Lung microvascular endothelial cell (primary cell): Measurements from ENCODE around the gene STK32C. TPM values are rescaled to one million over a fixed set of nuclear protein-coding genes. Genes with fewer than 3 reads are reported as not detected.
A peak's percentile ranks its signal among the peaks of the same experiment; 100 is the strongest.

ENCODE experiments used
- DNase-seq, 2 donors: peaks; one replicate each; pipeline versions ENCODE4 v3.0.0 to v3.0.0-alpha.2; 2010; ENCODE audit warnings: low read depth in 2 of 2
- total RNA-seq: library from RNA; depleted of rRNA; stranded (reverse); fragments of >200 nt; gene quantifications from 2 replicates; pipeline ENCODE4 v1.2.1, GENCODE V29; 2014

The STK32C gene
- total RNA-seq, 1 donor from 2014 or later = 10.9 TPM

DNA sequence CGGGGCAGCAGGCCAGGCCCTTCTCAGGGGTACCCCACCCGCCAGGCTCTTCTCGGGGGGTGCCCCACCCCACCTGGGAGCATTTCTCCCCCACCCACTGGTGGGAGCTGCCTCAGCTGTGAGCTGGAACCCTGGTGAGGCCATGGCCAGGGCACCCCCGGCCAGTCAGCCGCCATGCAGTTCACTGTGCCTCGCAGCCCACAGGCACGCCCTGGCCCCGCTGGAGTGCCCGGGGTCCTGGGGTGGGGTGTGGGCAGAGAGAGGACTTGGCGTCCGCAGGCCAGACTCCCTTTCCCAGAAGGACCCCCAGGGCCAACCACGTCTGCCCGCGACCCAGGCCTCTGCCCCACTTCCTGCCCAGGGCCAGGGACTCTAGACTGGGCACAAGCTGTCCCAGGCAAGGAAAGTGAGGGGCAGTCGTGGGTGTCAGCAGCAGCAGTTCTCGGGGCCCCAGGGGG lies 107.9 kb downstream of the STK32C start:
- no peak for DNase-seq

- no peak for DNase-seq
Measured at GRCh38 chr10:132199268-132199853, 108.4 kb downstream of the STK32C start.

DNA sequence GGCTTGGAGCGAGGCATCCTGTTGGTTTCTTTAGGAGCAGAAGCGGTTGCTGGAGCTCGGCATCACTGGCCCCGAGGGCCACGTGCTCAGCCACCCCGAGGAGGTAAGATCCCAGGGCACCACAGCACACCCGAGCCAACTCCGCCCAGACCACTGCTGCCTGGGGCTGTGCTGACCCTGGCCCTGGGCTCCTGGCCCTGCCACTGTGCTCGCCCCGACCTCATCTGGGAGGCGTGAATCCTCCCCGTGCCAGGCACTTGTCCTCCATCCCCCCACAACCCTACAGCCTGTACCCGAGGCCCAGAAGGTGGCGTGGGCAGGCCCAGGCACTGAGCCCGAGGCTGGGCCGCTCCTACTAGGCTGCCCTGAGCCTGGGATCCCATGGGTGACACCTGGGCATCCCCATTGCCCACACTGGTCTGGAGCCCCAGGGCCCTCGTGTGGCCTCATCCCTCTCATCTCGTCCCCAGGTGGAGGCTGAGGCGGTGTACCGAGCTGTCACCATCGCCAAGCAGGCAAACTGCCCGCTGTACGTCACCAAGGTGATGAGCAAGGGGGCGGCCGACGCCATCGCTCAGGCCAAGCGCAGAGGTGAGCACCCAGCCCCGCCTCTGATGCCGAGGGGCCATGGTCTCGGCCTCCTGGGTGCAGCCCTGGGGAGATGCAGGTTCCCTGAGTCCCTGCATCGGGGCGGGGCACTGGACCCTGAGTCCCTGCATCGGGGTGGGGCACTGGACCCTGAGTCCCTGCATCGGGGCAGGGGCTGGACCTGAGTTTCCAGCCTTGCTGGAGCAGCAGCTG lies 109.2 kb downstream of the STK32C start:
- DNase-seq = no peak

DNA sequence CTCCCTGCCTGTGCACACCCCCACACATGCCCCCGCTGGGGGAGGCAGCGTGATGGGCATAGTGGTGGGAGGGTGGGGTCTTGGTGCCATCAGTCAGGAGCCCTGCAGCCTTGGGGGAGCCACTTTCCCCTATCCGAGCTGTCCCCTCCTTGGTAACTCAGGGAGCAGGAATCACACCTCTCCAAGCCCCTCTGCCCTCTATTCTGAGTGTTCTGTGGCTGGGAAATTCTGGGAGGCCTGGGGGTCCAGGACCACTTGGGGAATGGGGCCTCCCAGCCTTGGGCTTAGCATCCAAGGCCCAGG lies 109.7 kb downstream of the STK32C start:
- DNase-seq = no peak

- no peak for DNase-seq
Measured at GRCh38 chr10:132197271-132198067, 110.3 kb downstream of the STK32C start.

DNA sequence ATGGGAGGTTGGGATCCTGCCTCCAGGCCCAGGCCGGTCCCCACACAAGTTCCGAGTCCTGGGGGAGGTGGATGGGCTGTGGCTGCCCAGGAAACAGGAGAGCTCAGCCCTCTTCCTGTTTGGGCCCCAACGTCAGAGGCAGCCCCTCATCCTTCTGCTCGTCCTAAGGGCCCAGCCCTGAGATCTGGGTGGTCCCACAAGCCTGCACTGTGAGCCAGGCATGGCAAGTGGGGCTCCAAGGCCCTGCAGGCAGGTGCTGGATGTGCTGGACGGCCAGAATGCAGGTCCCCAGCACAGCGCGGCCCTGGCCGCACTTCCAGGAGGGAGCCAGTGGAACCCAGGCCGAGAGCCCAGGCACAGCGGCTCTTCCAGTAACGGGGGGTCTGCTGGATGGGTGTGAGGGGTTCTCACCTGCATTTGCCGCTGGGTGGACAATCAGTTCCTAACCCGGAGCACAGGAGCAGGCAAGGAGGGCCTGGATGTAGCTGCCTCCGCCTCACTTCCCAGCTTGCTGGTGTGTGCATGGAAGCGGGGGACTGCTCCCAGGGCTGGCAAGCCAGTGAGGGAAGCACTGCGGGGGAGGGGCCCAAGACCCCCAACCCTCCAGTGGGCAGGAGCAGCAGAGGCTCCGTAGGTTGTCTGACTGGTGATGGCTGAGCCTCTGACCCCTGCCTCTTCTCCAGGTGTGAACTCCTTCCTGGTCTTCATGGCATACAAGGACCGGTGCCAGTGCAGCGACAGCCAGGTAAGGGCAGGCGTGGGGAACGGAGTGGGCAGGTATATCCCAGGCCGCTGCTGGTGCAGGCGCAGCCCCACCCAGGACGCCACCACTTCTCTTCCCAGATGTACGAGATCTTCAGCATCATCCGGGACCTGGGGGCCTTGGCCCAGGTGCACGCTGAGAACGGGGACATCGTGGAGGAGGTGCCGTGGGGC lies 111.3 kb downstream of the STK32C start:
- DNase-seq = no peak

- no peak for DNase-seq
Measured at GRCh38 chr10:132195366-132196075, 112.2 kb downstream of the STK32C start.

DNA sequence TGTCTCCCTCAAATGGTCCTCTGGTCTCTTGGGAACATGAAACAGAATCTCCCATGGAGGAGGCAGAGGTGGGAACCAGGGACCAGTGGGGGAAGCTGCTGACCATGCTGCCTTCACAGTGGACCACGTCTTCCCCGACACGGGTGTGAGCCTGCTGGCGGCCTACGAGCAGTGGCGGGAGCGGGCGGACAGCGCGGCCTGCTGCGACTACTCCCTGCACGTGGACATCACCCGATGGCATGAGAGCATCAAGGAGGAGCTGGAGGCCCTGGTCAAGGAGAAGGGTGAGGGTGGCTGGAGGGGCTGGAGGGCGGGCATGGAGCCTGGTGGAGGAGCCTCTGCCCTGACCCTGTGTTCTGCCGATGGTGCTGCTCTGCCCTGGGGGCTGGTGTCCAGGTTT lies 113.0 kb downstream of the STK32C start:
- no peak for DNase-seq

DNA sequence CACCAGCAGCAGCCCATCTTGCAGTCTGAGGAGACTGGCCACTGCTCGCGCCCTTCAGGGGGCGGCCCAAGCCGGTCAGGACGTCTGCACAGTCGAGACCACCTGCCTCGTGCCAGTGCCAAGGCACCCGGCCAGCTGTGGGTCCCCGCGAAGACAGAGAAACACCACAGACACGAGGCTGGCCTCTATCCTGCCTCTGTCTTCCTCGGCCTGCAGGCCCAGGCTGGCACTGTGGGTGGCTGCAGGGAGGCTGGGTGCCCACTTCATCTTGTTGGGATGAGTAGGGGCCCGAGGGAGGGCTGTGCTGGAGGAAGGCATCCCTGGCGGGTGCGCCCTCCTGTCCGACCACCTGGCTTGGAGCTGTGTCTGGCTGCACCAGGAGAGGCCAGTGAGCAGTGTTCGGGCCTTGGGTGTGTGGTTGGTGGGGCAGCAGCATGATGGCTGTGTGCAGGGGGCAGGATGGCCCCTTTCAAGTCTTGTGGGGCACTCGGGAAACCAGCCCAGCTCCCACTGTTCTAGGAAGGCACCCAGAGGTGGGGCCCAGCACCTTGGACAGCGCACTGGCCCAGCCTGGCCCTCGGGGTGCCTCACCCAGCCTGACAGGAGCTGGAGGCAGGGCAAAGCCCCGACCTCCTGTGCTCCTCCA lies 113.7 kb downstream of the STK32C start:
- DNase-seq = peak in 1 of 2 donors; percentile 27

DNA sequence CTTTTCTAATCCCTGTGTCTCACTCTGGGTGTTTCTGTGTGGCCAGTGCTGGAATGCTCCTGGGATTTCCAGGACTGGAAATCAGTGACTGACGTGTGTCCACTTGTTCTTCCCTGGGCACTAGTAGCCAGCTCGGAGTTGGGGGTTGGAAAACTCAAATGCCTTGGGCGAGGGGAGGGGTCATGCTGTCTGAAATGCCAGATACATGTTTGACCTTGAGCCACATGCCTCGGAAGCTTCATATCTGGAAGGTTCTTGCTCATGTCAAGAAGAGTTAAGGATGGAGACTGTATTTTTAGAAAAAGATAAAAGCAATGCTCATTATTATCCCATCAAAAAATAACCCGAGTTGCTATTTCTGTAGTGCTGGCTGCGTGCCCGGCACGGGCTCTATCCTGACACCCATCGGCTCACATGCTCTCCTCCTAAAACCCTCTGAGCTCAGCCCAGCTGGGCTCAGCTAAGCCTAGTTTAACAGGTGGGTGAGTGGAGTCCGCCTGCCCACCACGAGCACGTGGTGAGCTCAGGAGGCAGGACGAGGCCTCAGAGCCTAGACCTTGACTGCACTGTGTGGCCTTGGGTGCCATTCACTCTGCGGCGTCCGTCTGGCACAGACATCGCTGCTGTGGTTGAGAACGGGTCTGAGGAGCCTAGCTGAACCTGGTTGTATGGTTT lies 114.6 kb downstream of the STK32C start:
- DNase-seq = no peak

- DNase-seq = no peak
Measured at GRCh38 chr10:132192076-132192975, 115.4 kb downstream of the STK32C start.

DNA sequence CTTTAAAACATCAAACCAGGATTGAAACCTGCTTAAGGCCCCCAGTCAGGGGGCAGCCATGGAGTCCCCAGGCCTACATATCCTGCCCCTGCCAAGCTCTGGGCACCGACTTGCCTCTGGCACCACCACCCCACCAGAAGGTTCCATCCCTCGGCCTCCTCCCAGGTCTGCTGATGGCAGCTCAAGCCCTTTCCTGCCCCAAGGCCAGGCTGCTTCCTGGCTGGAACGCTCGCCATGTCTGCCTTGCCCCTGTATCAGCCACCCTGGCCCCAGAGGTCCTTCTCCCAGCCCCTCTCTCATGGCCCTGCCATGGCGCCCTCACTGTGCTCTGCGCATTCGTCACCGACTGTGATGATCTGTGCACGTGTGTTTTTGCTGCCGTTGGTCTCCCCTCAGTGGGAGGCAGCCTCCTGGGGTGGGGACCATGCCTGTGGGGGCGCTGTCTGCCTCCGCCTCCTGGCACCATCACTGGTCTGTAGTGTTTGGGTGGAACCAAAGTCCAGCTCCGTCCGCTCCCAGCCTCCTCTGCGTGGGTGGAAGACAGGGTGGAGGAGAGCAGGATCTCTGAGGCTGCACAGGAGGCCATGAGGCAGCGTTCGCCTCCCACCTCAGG lies 117.8 kb downstream of the STK32C start:
- no peak for DNase-seq

- no peak for DNase-seq
Measured at GRCh38 chr10:132189016-132189415, 118.7 kb downstream of the STK32C start.

DNA sequence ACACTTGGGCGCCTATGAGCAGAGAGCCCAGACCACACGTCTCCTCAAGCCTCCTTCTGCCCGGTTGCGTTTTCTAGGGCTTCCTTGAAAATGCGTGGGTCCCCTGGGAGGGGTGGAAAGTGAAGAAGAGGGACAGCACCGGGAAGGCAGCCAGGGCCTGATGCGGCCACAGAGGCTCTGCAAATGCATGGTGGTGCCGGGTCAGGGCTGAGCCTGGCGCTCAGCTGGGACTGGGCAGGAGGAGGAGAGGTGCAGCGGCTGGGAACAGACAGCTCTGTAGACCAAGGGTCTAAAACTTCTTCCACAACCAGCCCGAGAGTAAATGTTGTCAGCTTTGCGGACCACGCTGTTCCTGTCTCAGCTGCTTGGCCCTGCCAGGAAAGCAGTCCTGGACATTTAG lies 119.4 kb downstream of the STK32C start:
- DNase-seq = no peak

DNA sequence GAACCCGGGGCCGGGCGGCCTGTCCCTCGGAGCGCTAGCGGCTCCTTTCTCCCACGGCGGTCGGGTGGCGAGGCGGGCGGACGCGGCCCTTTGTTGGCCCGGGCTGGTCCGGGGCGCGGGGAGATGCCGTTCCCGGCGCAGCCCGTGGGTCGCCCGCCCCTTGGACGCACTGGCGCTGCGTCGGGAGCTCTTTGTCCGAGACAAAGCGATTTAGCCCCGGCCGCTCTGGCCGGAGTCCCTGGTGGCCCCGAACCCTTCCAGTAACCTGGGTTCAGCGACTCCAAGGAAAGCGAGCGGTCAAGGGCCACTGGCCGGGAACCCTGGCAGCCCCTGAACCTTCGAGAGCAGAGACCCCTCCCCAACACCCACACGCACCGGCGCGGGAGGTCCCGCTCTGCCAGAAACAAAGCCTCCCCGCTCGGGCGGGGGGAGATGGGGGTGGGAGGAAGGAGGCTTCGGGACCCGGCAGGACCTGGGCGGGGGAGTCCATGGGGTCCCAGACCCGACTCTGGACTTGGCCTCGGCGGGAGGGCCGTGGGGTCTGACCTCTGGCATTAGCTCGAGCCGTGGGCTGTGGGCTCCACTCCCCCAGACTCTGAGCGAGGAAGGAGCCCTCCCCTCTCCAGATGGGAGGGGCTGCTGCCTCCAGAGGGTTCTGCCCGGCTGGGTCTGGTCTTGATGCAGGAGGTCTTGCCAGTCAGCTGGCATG lies 120.2 kb downstream of the STK32C start:
- DNase-seq = no peak

DNA sequence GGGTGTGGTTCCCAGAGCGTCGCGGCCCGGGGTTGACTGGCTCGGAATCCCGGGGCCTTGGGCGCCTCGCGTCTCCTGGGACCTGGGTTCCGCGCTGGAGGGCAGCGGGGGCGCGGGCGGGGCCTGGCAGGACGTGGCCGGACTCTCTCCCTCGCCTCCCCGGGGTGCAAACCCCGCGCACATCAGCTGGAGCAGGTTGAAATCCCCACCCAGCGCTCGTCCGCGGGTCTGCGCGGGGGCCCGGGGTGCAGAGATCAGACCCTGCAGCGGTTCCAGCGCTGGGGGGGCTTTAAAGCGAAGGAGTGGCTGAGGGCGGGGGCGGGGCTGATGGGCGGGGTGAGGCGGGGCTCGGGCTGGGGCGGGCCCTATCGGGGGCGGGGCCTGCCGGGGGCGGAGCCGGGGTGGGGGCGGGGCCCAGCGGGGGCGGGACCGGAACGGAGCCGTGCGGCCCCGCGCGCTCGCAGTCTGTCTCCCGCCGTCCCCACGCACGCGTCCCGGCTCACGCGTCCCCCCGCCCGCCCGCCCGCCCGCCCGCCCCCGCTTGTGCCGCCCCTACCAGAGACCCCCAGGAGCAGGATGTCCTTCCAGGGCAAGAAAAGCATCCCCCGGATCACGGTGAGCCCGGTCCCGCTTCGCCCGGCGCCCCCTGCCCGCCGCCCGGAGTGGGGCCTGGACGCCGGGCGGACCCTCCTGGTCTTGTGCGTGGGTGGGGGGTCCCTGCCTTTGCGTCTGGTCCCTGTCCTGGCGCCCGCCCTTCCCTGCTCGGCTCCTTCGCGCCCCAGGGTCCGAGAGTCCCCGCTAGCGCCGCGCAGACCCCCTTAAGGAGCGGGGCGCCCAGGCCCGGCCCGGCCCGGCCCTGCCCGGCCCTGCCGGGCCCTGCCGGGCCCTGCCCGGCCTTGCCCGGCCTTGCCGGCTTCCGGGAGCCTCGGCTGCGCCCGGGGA lies 121.0 kb downstream of the STK32C start, which contains the start of gene DPYSL4:
Gene DPYSL4 (plus strand): TSS at position 461 of the 942 bp plus-strand sequence. CDS start 116 bp downstream, at position 577.
- peak; percentile 12 to 22 for DNase-seq
